Ammon's horn (tissue), 1 donor: ENCODE results near the gene SERBP1.
"Not testable (repeated sequence)": the region's sequence is repeated elsewhere in the genome, so short reads cannot be mapped to it uniquely, and the experiment has no call there.

ENCODE experiments used
- DNase-seq: peaks from one replicate; pipeline ENCODE4 v3.0.0-alpha.2; 2016; ENCODE audit warnings: low spot score

The SERBP1 gene

GRCh38 chr1:67430358-67431155 is at the start of gene SERBP1:
Gene SERBP1, minus strand, starts transcription at chr1:67430402. Its CDS starts 102 bp downstream, at chr1:67430300.
- DNase-seq = peak; percentile 98

GRCh38 chr1:67479146-67479891 is 49.1 kb upstream of the SERBP1 start:
- DNase-seq = no peak

- no peak for DNase-seq
These were observed 46.7 kb upstream of the SERBP1 start for GRCh38 chr1:67476906-67477305.

- no peak for DNase-seq
These were observed 45.8 kb upstream of the SERBP1 start for GRCh38 chr1:67476006-67476482.

- no peak for DNase-seq
These were observed 41.9 kb upstream of the SERBP1 start for GRCh38 chr1:67472056-67472455.

- no peak for DNase-seq
These were observed 39.2 kb upstream of the SERBP1 start for GRCh38 chr1:67469431-67469830.

- peak; percentile 21 for DNase-seq
These were observed 38.0 kb upstream of the SERBP1 start for GRCh38 chr1:67468066-67468718.

- no peak for DNase-seq
These were observed 35.2 kb upstream of the SERBP1 start for GRCh38 chr1:67465375-67465774.

GRCh38 chr1:67464746-67465145 is 34.5 kb upstream of the SERBP1 start:
- no peak for DNase-seq

- DNase-seq = no peak
These were observed 33.9 kb upstream of the SERBP1 start for GRCh38 chr1:67464058-67464457.

- no peak for DNase-seq
These were observed 33.2 kb upstream of the SERBP1 start for GRCh38 chr1:67463298-67463955.

GRCh38 chr1:67460676-67461500 is 30.7 kb upstream of the SERBP1 start:
- DNase-seq = no peak

- DNase-seq = no peak
These were observed 28.9 kb upstream of the SERBP1 start for GRCh38 chr1:67459068-67459467.

GRCh38 chr1:67458663-67459062 is 28.5 kb upstream of the SERBP1 start:
- DNase-seq = no peak

- no peak for DNase-seq
These were observed 27.0 kb upstream of the SERBP1 start for GRCh38 chr1:67457247-67457646.

GRCh38 chr1:67451815-67452214 is 21.6 kb upstream of the SERBP1 start:
- no peak for DNase-seq

GRCh38 chr1:67451356-67451755 is 21.2 kb upstream of the SERBP1 start:
- DNase-seq = no peak

- no peak for DNase-seq
These were observed 16.7 kb upstream of the SERBP1 start for GRCh38 chr1:67446893-67447292.

- DNase-seq = not testable (repeated sequence)
These were observed 15.8 kb upstream of the SERBP1 start for GRCh38 chr1:67446014-67446413.

- no peak for DNase-seq
These were observed 11.6 kb upstream of the SERBP1 start for GRCh38 chr1:67441739-67442281.

GRCh38 chr1:67441183-67441582 is 11.0 kb upstream of the SERBP1 start:
- peak; percentile 25 for DNase-seq
